H9 (cell line): ENCODE data around the gene DCPS. TPM values are rescaled to one million over a fixed set of nuclear protein-coding genes. Genes with fewer than 3 reads are reported as not detected.

Experiments
- DNase-seq: peaks from one replicate; pipeline ENCODE4 v3.0.0-alpha.2; 2017
- H2AFZ ChIP-seq: one replicate; pipeline ENCODE4 v1.6.1; 2013; ENCODE audit warnings: mild to moderate bottlenecking, low read length, control low read depth, moderate library complexity
- H2AK5ac ChIP-seq: 2 replicates; pipeline ENCODE4 v1.6.1; 2013; ENCODE audit warnings: low read length, control low read depth, mixed read lengths; ENCODE audit not compliant: insufficient read length
- H2BK120ac ChIP-seq: one replicate; pipeline ENCODE4 v1.6.1; 2013; ENCODE audit warnings: low read depth, mild to moderate bottlenecking, low read length, control low read depth, inconsistent platforms; ENCODE audit not compliant: poor library complexity, severe bottlenecking
- H2BK12ac ChIP-seq: 2 replicates; pipeline ENCODE4 v1.6.1; 2013; ENCODE audit warnings: low read length, control low read depth, mixed read lengths, low read depth; ENCODE audit not compliant: insufficient read length
- H2BK15ac ChIP-seq: 2 replicates; pipeline ENCODE4 v1.6.1; 2013; ENCODE audit warnings: low read depth, low read length, control low read depth
- H2BK20ac ChIP-seq: one replicate; pipeline ENCODE4 v1.6.1; 2013; ENCODE audit warnings: low read depth, mild to moderate bottlenecking, low read length, control low read depth, inconsistent platforms; ENCODE audit not compliant: poor library complexity, severe bottlenecking
- H2BK5ac ChIP-seq: 2 replicates; pipeline ENCODE4 v1.6.1; 2013; ENCODE audit warnings: low read length, control low read depth, mixed read lengths; ENCODE audit not compliant: insufficient read length
- H3K14ac ChIP-seq: 2 replicates; pipeline ENCODE4 v1.6.1; 2013; ENCODE audit warnings: low read length, control low read depth; ENCODE audit not compliant: insufficient read depth
- H3K18ac ChIP-seq: 2 replicates; pipeline ENCODE4 v1.6.1; 2013; ENCODE audit warnings: low read depth, mild to moderate bottlenecking, mixed read lengths, low read length, control low read depth; ENCODE audit not compliant: insufficient read length
- H3K23ac ChIP-seq: 2 replicates; pipeline ENCODE4 v1.6.1; 2013; ENCODE audit warnings: low read length, control low read depth, mixed read lengths, low read depth; ENCODE audit not compliant: insufficient read length
- H3K23me2 ChIP-seq: 2 replicates; pipeline ENCODE4 v1.6.1; 2013; ENCODE audit warnings: low read depth, mild to moderate bottlenecking, mixed read lengths, low read length, control low read depth; ENCODE audit not compliant: insufficient read length, poor library complexity, severe bottlenecking
- H3K27ac ChIP-seq: 2 replicates; pipeline ENCODE4 v1.5.1; 2013; ENCODE audit warnings: low read length, control low read depth, mixed read lengths, low read depth; ENCODE audit not compliant: insufficient read length
- H3K27me3 ChIP-seq: 2 replicates; pipeline ENCODE4 v1.6.1; 2013; ENCODE audit warnings: low read length, control low read depth, inconsistent platforms; ENCODE audit not compliant: insufficient read depth
- H3K4ac ChIP-seq: 2 replicates; pipeline ENCODE4 v1.6.1; 2013; ENCODE audit warnings: low read depth, mild to moderate bottlenecking, control low read depth, inconsistent platforms, low read length, moderate library complexity
- H3K4me1 ChIP-seq: 2 replicates; pipeline ENCODE4 v1.6.1; 2013; ENCODE audit warnings: low read length, control low read depth, inconsistent platforms; ENCODE audit not compliant: insufficient read depth
- H3K4me2 ChIP-seq: 2 replicates; pipeline ENCODE4 v1.6.1; 2013; ENCODE audit warnings: low read length, control low read depth, mixed read lengths; ENCODE audit not compliant: insufficient read length, insufficient read depth
- H3K56ac ChIP-seq: 2 replicates; pipeline ENCODE4 v1.6.1; 2013; ENCODE audit warnings: low read depth, mild to moderate bottlenecking, mixed read lengths, low read length, control low read depth; ENCODE audit not compliant: insufficient read length
- H3K79me1 ChIP-seq: 2 replicates; pipeline ENCODE4 v1.6.1; 2013; ENCODE audit warnings: low read depth, mild to moderate bottlenecking, moderate library complexity, low read length, control low read depth, inconsistent platforms; ENCODE audit not compliant: insufficient read depth, poor library complexity, severe bottlenecking
- H3K79me2 ChIP-seq: 2 replicates; pipeline ENCODE4 v1.6.1; 2013; ENCODE audit warnings: low read length, control low read depth, inconsistent platforms; ENCODE audit not compliant: insufficient read depth
- H3K9ac ChIP-seq: 2 replicates; pipeline ENCODE4 v1.6.1; 2013; ENCODE audit warnings: low read length, control low read depth, mixed read lengths; ENCODE audit not compliant: insufficient read length; ENCODE audit errors: extremely low read depth
- H3K9me3 ChIP-seq: one replicate; pipeline ENCODE4 v1.6.1; 2013; ENCODE audit warnings: low read depth, low read length, inconsistent platforms; ENCODE audit not compliant: control insufficient read depth
- H3T11ph ChIP-seq: one replicate; pipeline ENCODE4 v1.6.1; 2013; ENCODE audit warnings: mild to moderate bottlenecking, low read length, control low read depth, inconsistent platforms
- H4K20me1 ChIP-seq: one replicate; pipeline ENCODE4 v1.6.1; 2013; ENCODE audit not compliant: control insufficient read depth, insufficient read length, insufficient read depth
- H4K5ac ChIP-seq: 2 replicates; pipeline ENCODE4 v1.6.1; 2013; ENCODE audit warnings: low read depth, mild to moderate bottlenecking, mixed read lengths, low read length, control low read depth; ENCODE audit not compliant: insufficient read length
- H4K8ac ChIP-seq: replicated peaks from 2 replicates; pipeline ENCODE4 v1.6.1; 2013; ENCODE audit warnings: low read length, control low read depth, mixed read lengths, low read depth; ENCODE audit not compliant: insufficient read length
- H4K91ac ChIP-seq: 2 replicates; pipeline ENCODE4 v1.6.1; 2013; ENCODE audit warnings: low read depth, mild to moderate bottlenecking, moderate library complexity, mixed read lengths, low read length, control low read depth; ENCODE audit not compliant: insufficient read length
- H3K27ac Mint-ChIP-seq, 3 experiments: 2 replicates in 2 of 3; 3 replicates in 1 of 3; pipeline ENCODE4 v1.8.0; 2020 to 2021; ENCODE audit warnings: mixed read lengths in 3 of 3, mild to moderate bottlenecking in 1 of 3, moderate library complexity in 1 of 3
- H3K27me3 Mint-ChIP-seq: 2 replicates; pipeline ENCODE4 v1.8.0; 2021; ENCODE audit warnings: low read depth, mild to moderate bottlenecking, moderate library complexity, mixed read lengths
- H3K36me3 Mint-ChIP-seq, 3 experiments: 2 replicates in 2 of 3; 3 replicates in 1 of 3; pipeline ENCODE4 v1.8.0; 2020 to 2021; ENCODE audit warnings: low read depth in 3 of 3, mixed read lengths in 3 of 3; ENCODE audit not compliant: insufficient read depth in 1 of 3
- H3K4me1 Mint-ChIP-seq, 2 experiments: 2 replicates each; pipeline ENCODE4 v1.8.0; 2020; ENCODE audit warnings: mixed read lengths in 2 of 2
- H3K4me3 Mint-ChIP-seq, 2 experiments: 2 replicates in 1 of 2; 3 replicates in 1 of 2; pipeline ENCODE4 v1.8.0; 2020 to 2021; ENCODE audit warnings: mild to moderate bottlenecking in 2 of 2, mixed read lengths in 2 of 2, moderate library complexity in 1 of 2
- H3K9me3 Mint-ChIP-seq, 2 experiments: 2 replicates in 1 of 2; 3 replicates in 1 of 2; pipeline ENCODE4 v1.8.0; 2020; ENCODE audit warnings: mild to moderate bottlenecking in 2 of 2, mixed read lengths in 2 of 2, moderate library complexity in 1 of 2
- CTCF ChIP-seq: fragments of 200-600 bp; sonication (generic); conservative IDR thresholded peaks from 3 replicates; pipeline ENCODE4 v1.8.0; 2021; ENCODE audit warnings: antibody characterized with exemption, mild to moderate bottlenecking
- WGBS: extraction: QIAGEN DNeasy Blood & Tissue Kit; methylation state at CpG from one replicate; pipeline ENCODE4 v1.1.7; 2013; ENCODE audit warnings: missing lambda C conversion rate, low lambda C conversion rate, mixed read lengths; ENCODE audit not compliant: insufficient read length; ENCODE audit errors: extremely low coverage; 5-methylcytosine and 5-hydroxymethylcytosine counted together
- total RNA-seq: library from RNA; stranded (reverse); gene quantifications from 2 replicates; pipeline ENCODE4 v1.2.1, GENCODE V29; 2021

Gene DCPS
- total RNA-seq, 1 experiment from 2014 or later, result 27.7 TPM

DNA sequence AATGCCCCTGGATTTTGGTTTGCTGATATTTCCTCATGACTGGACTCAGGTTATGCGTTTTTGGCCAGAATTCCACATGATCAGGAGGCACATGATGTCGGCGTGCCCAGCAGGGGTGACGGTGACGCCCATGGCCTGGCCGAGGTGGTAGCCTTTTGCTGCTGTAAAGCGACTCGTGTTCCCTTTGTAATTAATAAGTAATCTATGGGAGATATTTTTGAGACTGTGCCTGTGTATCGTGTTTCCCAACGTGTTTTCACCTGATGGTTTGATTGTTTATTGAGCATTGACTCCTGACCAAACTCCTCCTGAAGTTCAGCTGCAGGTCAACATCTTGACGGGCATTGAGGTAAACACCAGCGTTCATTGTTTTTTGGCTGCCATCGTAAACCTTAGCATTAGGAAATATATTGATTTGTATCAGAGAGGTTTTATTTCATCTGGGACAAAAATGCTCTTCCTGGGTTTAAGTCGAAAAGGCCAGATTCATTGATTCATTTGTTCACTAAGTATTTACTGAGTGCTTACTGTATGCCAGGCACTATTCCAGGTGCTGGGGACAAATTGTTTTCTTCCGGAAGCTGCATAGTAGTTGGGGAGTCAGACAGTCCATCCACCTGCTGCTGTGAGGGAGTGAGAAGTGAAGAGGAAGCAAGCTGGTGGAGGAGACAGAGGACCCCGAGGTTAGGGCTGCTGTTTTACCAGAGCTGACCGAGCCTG, 23.6 kb downstream of the DCPS start:
- Histone ChIP-seq H3K4me1 (no peaks in the 10 kb centered on the region; the same call in 1 of the 2 replicates), H3K27me3 (no peaks in the 10 kb centered on the region), H2AK5ac (no peak overlapping the region), H2BK20ac (no peak overlapping the region), H3K23ac (no peak overlapping the region), H3K23me2 (no peaks in the 10 kb centered on the region), H3K27ac (no peak overlapping the region), H3K56ac (no peak overlapping the region), H3T11ph (no peak overlapping the region), H3K4ac (no peak overlapping the region), H2BK120ac (no peak overlapping the region), H2BK12ac (no peak overlapping the region), H3K79me2 (no peaks in the 10 kb centered on the region), H3K9ac (no peak overlapping the region), H4K8ac (no peak overlapping the region), H2AFZ (no peak overlapping the region), H4K91ac (no peak overlapping the region), H3K9me3 (no peaks in the 10 kb centered on the region), H4K20me1 (no peaks in the 10 kb centered on the region), H2BK5ac (no peak overlapping the region), H3K14ac (no peak overlapping the region), H3K79me1 (no peaks in the 10 kb centered on the region), H2BK15ac (no peak overlapping the region), H3K18ac (no peak overlapping the region), H4K5ac (no peak overlapping the region), H3K4me2 (no peak overlapping the region)
- H3K36me3 Mint-ChIP-seq, result peaks cover 4 to 15% (median 8%) of the 10 kb centered on the region in 3 experiments; a peak in 6 of 7 replicates
- no peak overlapping the region; a peak in 1 of 5 replicates for H3K4me3 Mint-ChIP-seq
- no peaks in the 10 kb centered on the region for H3K9me3 Mint-ChIP-seq
- no peak for TF ChIP-seq CTCF
- DNase-seq, result no peak
- peak overlapping the region; percentile 18 to 88 (median 21); a peak in 5 of 7 replicates for H3K27ac Mint-ChIP-seq
- H3K4me1 Mint-ChIP-seq, result peaks cover 0 to 4% of the 10 kb centered on the region in 2 experiments; a peak in 1 of 4 replicates
- WGBS, result no CpG with 5 or more reads among the region's 17 CpGs
- no peaks in the 10 kb centered on the region for H3K27me3 Mint-ChIP-seq
